Keratinocyte (primary cell): Measurements from ENCODE around the gene ZDHHC22. TPM values are rescaled to one million over a fixed set of nuclear protein-coding genes. Genes with fewer than 3 reads are reported as not detected.

Experiments used
- DNase-seq: peaks from one replicate; pipeline ENCODE4 v3.0.0-alpha.2; 2011; ENCODE audit warnings: low read depth, missing footprints, low spot score
- FAIRE-seq: peaks from 2 replicates; lab custom pipeline; 2011; peaks lifted over from hg19 to GRCh38; lab: Jason Lieb, UNC
- H2AFZ ChIP-seq: 2 replicates; pipeline ENCODE4 v1.6.0; 2012; ENCODE audit warnings: low read length, control low read depth, inconsistent platforms; ENCODE audit not compliant: control insufficient read depth
- H3K27ac ChIP-seq: 2 replicates; pipeline ENCODE4 v1.5.1; 2011; ENCODE audit warnings: low read length; ENCODE audit not compliant: control insufficient read depth, insufficient read depth
- H3K27me3 ChIP-seq: 3 replicates; pipeline ENCODE4 v1.6.0; 2011; ENCODE audit warnings: low read length; ENCODE audit not compliant: control insufficient read depth, insufficient read depth; ENCODE audit errors: extremely low read depth
- H3K36me3 ChIP-seq, 2 experiments: 2 replicates in 1 of 2; 3 replicates in 1 of 2; pipeline ENCODE4 v1.5.1; 2011; ENCODE audit warnings: low read length in 2 of 2, mild to moderate bottlenecking in 1 of 2; ENCODE audit not compliant: control insufficient read depth in 2 of 2, insufficient read depth in 2 of 2; ENCODE audit errors: extremely low read depth in 1 of 2
- H3K4me1 ChIP-seq: 3 replicates; pipeline ENCODE4 v1.5.1; 2011; ENCODE audit warnings: low read length; ENCODE audit not compliant: control insufficient read depth, insufficient read depth; ENCODE audit errors: extremely low read depth
- H3K4me2 ChIP-seq: 3 replicates; pipeline ENCODE4 v1.6.0; 2011; ENCODE audit warnings: low read depth, low read length; ENCODE audit not compliant: control insufficient read depth, insufficient read depth; ENCODE audit errors: extremely low read depth
- H3K4me3 ChIP-seq, 3 experiments: fragments of 200-600 bp in 1 of 3; sonication (generic) in 1 of 3; 2 replicates in 2 of 3; 3 replicates in 1 of 3; pipeline ENCODE4 v1.5.1; 2011 to 2016; ENCODE audit warnings: low read length in 3 of 3, mild to moderate bottlenecking in 3 of 3, control low read depth in 2 of 3, inconsistent platforms in 1 of 3, low read depth in 1 of 3, mixed read lengths in 1 of 3, mixed run types in 1 of 3, moderate library complexity in 1 of 3; ENCODE audit not compliant: control insufficient read depth in 2 of 3, insufficient read depth in 2 of 3; ENCODE audit errors: extremely low read depth in 1 of 3
- H3K79me2 ChIP-seq: 2 replicates; pipeline ENCODE4 v1.6.0; 2012; ENCODE audit warnings: low read length; ENCODE audit not compliant: control insufficient read depth, insufficient read depth
- H3K9ac ChIP-seq: 3 replicates; pipeline ENCODE4 v1.6.0; 2011; ENCODE audit warnings: low read length; ENCODE audit not compliant: control insufficient read depth, insufficient read depth; ENCODE audit errors: extremely low read depth
- H3K9me1 ChIP-seq: 3 replicates; pipeline ENCODE4 v1.6.0; 2011; ENCODE audit warnings: low read length; ENCODE audit not compliant: control insufficient read depth, insufficient read depth; ENCODE audit errors: extremely low read depth
- H3K9me3 ChIP-seq: 2 replicates; pipeline ENCODE4 v1.5.1; 2012; ENCODE audit warnings: low read depth, low read length; ENCODE audit not compliant: control insufficient read depth
- H4K20me1 ChIP-seq: 3 replicates; pipeline ENCODE4 v1.6.0; 2011; ENCODE audit warnings: low read length; ENCODE audit not compliant: control insufficient read depth, insufficient read depth; ENCODE audit errors: extremely low read depth
- CTCF ChIP-seq, 3 experiments: IDR thresholded peaks in 1 of 3; conservative IDR thresholded peaks in 1 of 3; optimal IDR thresholded peaks in 1 of 3; 2 replicates in 2 of 3; 3 replicates in 1 of 3; pipeline versions ENCODE3 to v1.5.1; 2011; ENCODE audit warnings: low read length in 3 of 3, mild to moderate bottlenecking in 3 of 3, moderate library complexity in 2 of 3, control low read depth in 1 of 3, inconsistent platforms in 1 of 3; ENCODE audit not compliant: insufficient read depth in 2 of 3; ENCODE audit errors: extremely low read depth in 1 of 3
- EZH2 ChIP-seq: IDR thresholded peaks from one replicate; pipeline ENCODE4 v1.6.1; 2012; ENCODE audit warnings: inconsistent platforms, mild to moderate bottlenecking, low read length, moderate library complexity
- dilution Hi-C: fragments of 300-500 bp; cut with MboI; formaldehyde crosslinking; loops from one replicate; pipeline ENCODE4 v1.7.0; 2020; ENCODE audit warnings: low sequenced_read_pairs; ENCODE audit not compliant: extremely low pct_ligation_motif_present
- polyA plus RNA-seq, 5 experiments: library from polyadenylated mRNA; depleted of rRNA in 3 of 5; stranded (reverse) in 3 of 5; stranded (forward) in 1 of 5; unstranded in 1 of 5; fragments of >200 nt; gene quantifications; 1 replicate in 1 of 5; 2 replicates in 3 of 5; 3 replicates in 1 of 5; pipeline versions ENCODE4 v1.2.1 to v1.2.3, GENCODE V29; 2011 to 2012; ENCODE audit warnings: missing spikeins in 2 of 5, low read depth in 1 of 5, low replicate concordance in 1 of 5

The ZDHHC22 gene
- polyA plus RNA-seq, 1 donor (not counting 4 experiments of a cell fraction or from before 2014, with no cell fraction given): not detected

- Histone ChIP-seq H3K4me3 (no peak overlapping the region), H3K9me1 (no peaks in the 10 kb centered on the region), H3K9me3 (no peaks in the 10 kb centered on the region), H3K36me3 (no peaks in the 10 kb centered on the region), H3K4me2 (no peak overlapping the region), H3K27me3 (no peaks in the 10 kb centered on the region), H3K9ac (no peak overlapping the region), H4K20me1 (no peaks in the 10 kb centered on the region), H3K79me2 (no peaks in the 10 kb centered on the region), H2AFZ (no peak overlapping the region), H3K27ac (no peak overlapping the region), H3K4me1 (peaks cover 18% of the 10 kb centered on the region)
- TF ChIP-seq EZH2: no peak
- FAIRE-seq: no peak
- dilution Hi-C loops: no loop called here
- DNase-seq: no peak
Observed at GRCh38 chr14:77085538-77085937, 56.1 kb downstream of the ZDHHC22 start.

- no peak overlapping the region for H2AFZ ChIP-seq
- no peaks in the 10 kb centered on the region for H3K27me3 ChIP-seq
- H3K79me2 ChIP-seq: no peaks in the 10 kb centered on the region
- dilution Hi-C loops: no loop called here
- H3K4me3 ChIP-seq: no peak overlapping the region
- FAIRE-seq (no peak), DNase-seq (no peak)
- H3K9me3 ChIP-seq: no peaks in the 10 kb centered on the region
- H3K9ac ChIP-seq: no peak overlapping the region
- no peaks in the 10 kb centered on the region for H3K9me1 ChIP-seq
- no peak overlapping the region for H3K4me2 ChIP-seq
- H3K27ac ChIP-seq: no peak overlapping the region
- H4K20me1 ChIP-seq: no peaks in the 10 kb centered on the region
- TF ChIP-seq CTCF (optimal IDR thresholded peaks at IDR 0.05 in 1 of 3, IDR thresholded peaks at IDR 0.05 in 1 of 3, conservative IDR thresholded peaks at IDR 0.05 in 1 of 3; ENCODE audit: extremely low read depth in 1 of 3, insufficient read depth in 2 of 3, low read length in 3 of 3): no peak
- no peak for TF ChIP-seq EZH2
- H3K36me3 ChIP-seq: no peaks in the 10 kb centered on the region
- H3K4me1 ChIP-seq: peaks cover 18% of the 10 kb centered on the region
Observed at GRCh38 chr14:77084985-77085384, 56.6 kb downstream of the ZDHHC22 start.

- no peaks in the 10 kb centered on the region for H3K9me1 ChIP-seq
- no peak for DNase-seq
- H3K4me2 ChIP-seq: no peak overlapping the region
- no peak overlapping the region for H3K9ac ChIP-seq
- no peaks in the 10 kb centered on the region for H4K20me1 ChIP-seq
- no peak overlapping the region for H3K4me3 ChIP-seq
- H3K27ac ChIP-seq: no peak overlapping the region
- H3K79me2 ChIP-seq: no peaks in the 10 kb centered on the region
- no peaks in the 10 kb centered on the region for H3K27me3 ChIP-seq
- no peak for FAIRE-seq
- dilution Hi-C loops: no loop called here
- no peak for TF ChIP-seq CTCF (optimal IDR thresholded peaks at IDR 0.05 in 1 of 3, IDR thresholded peaks at IDR 0.05 in 1 of 3, conservative IDR thresholded peaks at IDR 0.05 in 1 of 3; ENCODE audit: extremely low read depth in 1 of 3, insufficient read depth in 2 of 3, low read length in 3 of 3)
- TF ChIP-seq EZH2: no peak
- H3K36me3 ChIP-seq: no peaks in the 10 kb centered on the region
- peaks cover 10% of the 10 kb centered on the region for H3K4me1 ChIP-seq
- no peaks in the 10 kb centered on the region for H3K9me3 ChIP-seq
- no peak overlapping the region for H2AFZ ChIP-seq
Observed at GRCh38 chr14:77083082-77083481, 58.5 kb downstream of the ZDHHC22 start.
